IMR-90 (cell line): Measurements from ENCODE around the gene PTPRU. TPM values are rescaled to one million over a fixed set of nuclear protein-coding genes. Genes with fewer than 3 reads are reported as not detected.

Experiments used
- ATAC-seq: fragments of 200-7000 bp; cut with Tn5 transposase; 2 replicates; pipeline ENCODE4 v1.9.1; 2020; ENCODE audit warnings: low read depth, mild to moderate bottlenecking, moderate library complexity
- BruUV-seq: library from RNA; stranded (reverse); fragments of 400-500 nt; replicated peaks from 2 replicates; lab custom pipeline; 2021; lab: Mats Ljungman, UMichigan
- CTCF ChIA-PET: fragments of 300-600 bp; formaldehyde crosslinking; extraction: SDS; loops from one replicate; lab custom pipeline; 2021; ENCODE audit warnings: antibody characterized with exemption; lab: Yijun Ruan, JAX
- POLR2A ChIA-PET: fragments of 300-600 bp; sonication (Branson Sonifier 250); formaldehyde crosslinking; loops from one replicate; lab custom pipeline; 2022; ENCODE audit warnings: antibody characterized with exemption; ENCODE audit not compliant: unreplicated experiment; lab: Charles Lee
- DNase-seq: peaks from one replicate; pipeline ENCODE4 v3.0.0; 2013
- H2AFZ ChIP-seq: replicated peaks from 2 replicates; pipeline ENCODE3; 2013; ENCODE audit warnings: low read length, mild to moderate bottlenecking; ENCODE audit not compliant: poor library complexity
- H2AK5ac ChIP-seq: 2 replicates; pipeline ENCODE4 v1.6.1; 2013; ENCODE audit warnings: low read depth, low read length, inconsistent platforms
- H2AK9ac ChIP-seq: replicated peaks from 2 replicates; pipeline ENCODE3; 2013; ENCODE audit warnings: mild to moderate bottlenecking, low read depth, low read length, moderate library complexity; ENCODE audit not compliant: poor library complexity
- H2BK120ac ChIP-seq: 2 replicates; pipeline ENCODE4 v1.6.1; 2013; ENCODE audit warnings: low read depth, low read length, inconsistent platforms
- H2BK15ac ChIP-seq: 3 replicates; pipeline ENCODE4 v1.6.1; 2013; ENCODE audit warnings: low read depth, low read length, inconsistent platforms
- H2BK20ac ChIP-seq: 2 replicates; pipeline ENCODE4 v1.6.1; 2013; ENCODE audit warnings: low read depth, mild to moderate bottlenecking, inconsistent platforms, low read length, moderate library complexity
- H2BK5ac ChIP-seq: 2 replicates; pipeline ENCODE4 v1.6.1; 2013; ENCODE audit warnings: mild to moderate bottlenecking, low read depth, low read length, inconsistent platforms; ENCODE audit not compliant: poor library complexity, severe bottlenecking
- H3K14ac ChIP-seq: replicated peaks from 2 replicates; pipeline ENCODE4 v1.6.1; 2013; ENCODE audit warnings: low read depth, low read length, inconsistent platforms
- H3K18ac ChIP-seq: 2 replicates; pipeline ENCODE4 v1.6.1; 2013; ENCODE audit warnings: low read depth, low read length, control low read depth
- H3K23ac ChIP-seq: 2 replicates; pipeline ENCODE4 v1.6.1; 2013; ENCODE audit warnings: low read depth, low read length, inconsistent platforms
- H3K27ac ChIP-seq: 2 replicates; pipeline ENCODE4 v1.5.1; 2013; ENCODE audit warnings: mild to moderate bottlenecking, control low read depth, low read length; ENCODE audit not compliant: insufficient read depth
- H3K27me3 ChIP-seq: 2 replicates; pipeline ENCODE4 v1.6.1; 2013; ENCODE audit warnings: low read length; ENCODE audit not compliant: control insufficient read depth, insufficient read depth
- H3K36me3 ChIP-seq: 2 replicates; pipeline ENCODE4 v1.6.1; 2013; ENCODE audit warnings: low read length, mixed read lengths; ENCODE audit not compliant: control insufficient read depth, insufficient read depth
- H3K4ac ChIP-seq: 2 replicates; pipeline ENCODE4 v1.6.1; 2013; ENCODE audit warnings: low read depth, low read length, inconsistent platforms
- H3K4me1 ChIP-seq: 2 replicates; pipeline ENCODE4 v1.6.1; 2013; ENCODE audit warnings: low read length, mixed read lengths; ENCODE audit not compliant: control insufficient read depth, insufficient read depth
- H3K4me2 ChIP-seq: 2 replicates; pipeline ENCODE4 v1.6.1; 2013; ENCODE audit warnings: low read depth, mild to moderate bottlenecking, control low read depth, low read length, moderate library complexity
- H3K4me3 ChIP-seq: 2 replicates; pipeline ENCODE4 v1.5.1; 2013; ENCODE audit warnings: low read depth, mild to moderate bottlenecking, control low read depth, low read length, moderate library complexity; ENCODE audit not compliant: insufficient read depth
- H3K56ac ChIP-seq: 2 replicates; pipeline ENCODE4 v1.6.1; 2013; ENCODE audit warnings: low read length, inconsistent platforms; ENCODE audit not compliant: insufficient read depth; ENCODE audit errors: extremely low read depth
- H3K79me1 ChIP-seq, 2 experiments: 2 replicates each; pipeline ENCODE4 v1.6.1; 2013; ENCODE audit warnings: low read length in 2 of 2, inconsistent platforms in 1 of 2, low read depth in 1 of 2
- H3K9ac ChIP-seq: 2 replicates; pipeline ENCODE4 v1.6.1; 2013; ENCODE audit warnings: low read depth, low read length, control low read depth
- H3K9me1 ChIP-seq: 2 replicates; pipeline ENCODE4 v1.6.1; 2013; ENCODE audit warnings: low read length, inconsistent platforms; ENCODE audit not compliant: insufficient read depth
- H3K9me3 ChIP-seq: 2 replicates; pipeline ENCODE4 v1.6.1; 2013; ENCODE audit warnings: low read length; ENCODE audit not compliant: control insufficient read depth, insufficient read depth
- H4K20me1 ChIP-seq: 2 replicates; pipeline ENCODE4 v1.6.1; 2013; ENCODE audit warnings: low read length, inconsistent platforms; ENCODE audit not compliant: insufficient read depth
- H4K5ac ChIP-seq: 2 replicates; pipeline ENCODE4 v1.6.1; 2013; ENCODE audit warnings: mild to moderate bottlenecking, low read depth, low read length, control low read depth
- H4K8ac ChIP-seq, 2 experiments: 2 replicates each; pipeline ENCODE4 v1.6.1; 2013; ENCODE audit warnings: low read depth in 2 of 2, low read length in 2 of 2, control low read depth in 1 of 2, inconsistent platforms in 1 of 2
- H4K91ac ChIP-seq: 2 replicates; pipeline ENCODE4 v1.6.1; 2013; ENCODE audit warnings: low read depth, low read length, inconsistent platforms; ENCODE audit not compliant: insufficient read depth
- CEBPB ChIP-seq: IDR thresholded peaks from 2 replicates; pipeline ENCODE4 v1.6.1; 2012; ENCODE audit warnings: low read depth, low read length, improper control_type of control experiment
- CHD1 ChIP-seq: IDR thresholded peaks from 2 replicates; pipeline ENCODE4 v1.6.1; 2012; ENCODE audit warnings: low read depth, low read length, improper control_type of control experiment
- MXI1 ChIP-seq: IDR thresholded peaks from 2 replicates; pipeline ENCODE4 v1.6.1; 2012; ENCODE audit warnings: low read depth, mild to moderate bottlenecking, low read length, moderate library complexity, borderline replicate concordance
- NFE2L2 ChIP-seq: fragments of 150-350 bp; IDR thresholded peaks from 2 replicates; pipeline ENCODE4 v1.6.1; 2016; ENCODE audit warnings: low read depth, mild to moderate bottlenecking, low read length
- RFX5 ChIP-seq: IDR thresholded peaks from 2 replicates; pipeline ENCODE4 v1.8.0; 2012; ENCODE audit warnings: low read depth, mild to moderate bottlenecking, low read length, moderate library complexity
- SMC3 ChIP-seq: fragments of 150-350 bp; IDR thresholded peaks from 2 replicates; pipeline ENCODE4 v1.6.1; 2016; ENCODE audit warnings: low read depth, mild to moderate bottlenecking, antibody characterized with exemption, low read length, moderate library complexity
- WGBS, 2 experiments: methylation state at CpG; one replicate each; pipeline versions ENCODE4 v1.1.5 to v1.1.7; 2013; ENCODE audit warnings: missing lambda C conversion rate in 2 of 2; ENCODE audit not compliant: insufficient read length in 1 of 2; ENCODE audit errors: extremely low coverage in 2 of 2; 5-methylcytosine and 5-hydroxymethylcytosine counted together
- dilution Hi-C: fragments of 300-500 bp; cut with HindIII; formaldehyde crosslinking; loops from one replicate; pipeline ENCODE4 v1.14.3; 2018; ENCODE audit warnings: low sequenced_read_pairs; ENCODE audit not compliant: unreplicated experiment
- in situ Hi-C: fragments of 300-500 bp; cut with MboI; formaldehyde crosslinking; loops from 3 replicates; pipeline ENCODE4 v1.14.3; 2019; ENCODE audit warnings: low sequenced_read_pairs, inconsistent platforms, mixed read lengths
- intact Hi-C: fragments of 100-400 bp; cut with micrococcal nuclease; formaldehyde crosslinking; loops from 2 replicates; pipeline ENCODE4 v1.10.0; 2022
- polyA plus RNA-seq, 3 experiments: library from polyadenylated mRNA; depleted of rRNA; stranded (reverse); fragments of >200 nt; gene quantifications; 2 replicates each; pipeline ENCODE4 v1.2.3, GENCODE V29; 2012; ENCODE audit warnings: low replicate concordance in 1 of 3
- total RNA-seq: library from RNA; depleted of rRNA; stranded (reverse); fragments of >200 nt; gene quantifications from 2 replicates; pipeline ENCODE4 v1.2.3, GENCODE V29; 2012
- TF ChIP-seq, protein P1 (sequence below): fragments of 150-350 bp; IDR thresholded peaks from 2 replicates; pipeline ENCODE4 v1.6.1; 2017; ENCODE audit warnings: mild to moderate bottlenecking, antibody characterized with exemption, low read length, low read depth

Gene PTPRU
- total and polyA plus RNA-seq, 2 of the 4 experiments (the other 2 are of a cell fraction), result 7.0 to 10.7 TPM

DNA sequence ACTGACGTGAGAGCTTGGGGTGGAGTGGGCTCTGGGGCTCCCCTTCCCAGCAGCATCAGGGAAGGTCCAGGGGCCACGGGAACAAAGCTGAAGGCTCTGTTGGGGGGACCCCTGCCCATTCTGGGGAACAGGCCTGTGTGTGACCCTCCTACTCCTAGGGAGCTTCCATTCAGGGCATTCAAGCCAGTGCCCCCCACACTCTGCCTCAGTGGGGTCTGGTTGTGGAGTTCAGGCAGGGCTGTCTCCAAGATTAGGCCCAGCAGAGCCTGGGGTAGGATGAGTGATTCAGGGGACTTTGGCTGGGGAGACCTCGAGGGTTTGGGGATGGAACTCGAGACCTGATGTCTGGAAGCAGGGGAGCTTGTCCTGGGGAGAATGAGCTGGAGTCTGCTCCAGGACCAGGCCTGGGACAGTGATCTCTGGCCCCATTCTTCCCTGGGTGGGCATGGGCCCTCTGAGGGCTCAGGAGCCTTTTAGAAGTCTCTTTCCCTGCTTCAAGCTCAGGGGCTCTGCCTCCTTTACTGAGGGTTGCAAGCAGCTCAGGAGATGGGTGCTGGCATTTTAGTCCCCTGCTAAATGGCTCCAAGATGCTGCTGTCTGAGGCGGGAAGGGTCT, 81.7 kb downstream of the PTPRU start (continued):
- TF ChIP-seq NFE2L2 (no peak), MXI1 (no peak)

DNA sequence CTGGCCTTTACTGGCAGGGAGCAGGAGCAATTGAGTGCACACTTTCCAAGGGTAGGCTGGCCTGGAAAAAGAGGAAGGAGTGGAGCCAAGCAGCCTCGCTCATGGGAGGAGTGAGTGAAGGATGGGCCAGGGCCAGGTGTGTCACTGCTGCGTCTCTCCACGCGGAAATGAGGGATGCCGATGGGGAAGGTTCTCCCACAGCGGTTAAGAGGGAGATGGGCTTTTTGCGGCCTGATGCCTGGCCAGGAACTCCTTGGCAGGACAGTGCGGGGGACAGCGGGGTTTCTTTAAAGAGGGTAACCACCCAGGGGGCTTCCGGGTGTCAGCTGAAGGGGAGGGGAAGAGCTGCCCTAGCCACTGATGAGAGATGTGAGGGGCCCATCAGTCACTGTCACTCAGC, 82.4 kb downstream of the PTPRU start:
- dilution Hi-C loops, result no loop called here

More for the DNA sequence above, 82.4 kb downstream of the PTPRU start:
- Histone ChIP-seq H3K4me3 (no peak overlapping the region), H3K9me3 (no peaks in the 10 kb centered on the region), H2BK20ac (no peak overlapping the region), H4K91ac (no peak overlapping the region), H3K36me3 (peaks cover 9% of the 10 kb centered on the region; the same call in 1 of the 2 replicates), H2AFZ (no peak overlapping the region), H2AK5ac (no peak overlapping the region), H3K56ac (no peak overlapping the region), H2BK5ac (no peak overlapping the region), H2BK15ac (no peak overlapping the region), H3K9me1 (no peaks in the 10 kb centered on the region), H3K4me2 (no peak overlapping the region), H4K8ac (no peak overlapping the region), H3K9ac (no peak overlapping the region), H3K4ac (no peak overlapping the region), H2BK120ac (no peak overlapping the region), H3K14ac (no peak overlapping the region), H3K23ac (no peak overlapping the region), H3K4me1 (no peaks in the 10 kb centered on the region), H4K5ac (no peak overlapping the region), H3K27ac (no peak overlapping the region), H4K20me1 (no peaks in the 10 kb centered on the region), H3K27me3 (no peaks in the 10 kb centered on the region), H3K18ac (no peak overlapping the region), H2AK9ac (no peak overlapping the region), H3K79me1 (no peaks in the 10 kb centered on the region)
- BruUV-seq, result no TSS peak
- no peak for TF ChIP-seq NFE2L2
- no peak for TF ChIP-seq SMC3
- TF ChIP-seq, protein P1, sequence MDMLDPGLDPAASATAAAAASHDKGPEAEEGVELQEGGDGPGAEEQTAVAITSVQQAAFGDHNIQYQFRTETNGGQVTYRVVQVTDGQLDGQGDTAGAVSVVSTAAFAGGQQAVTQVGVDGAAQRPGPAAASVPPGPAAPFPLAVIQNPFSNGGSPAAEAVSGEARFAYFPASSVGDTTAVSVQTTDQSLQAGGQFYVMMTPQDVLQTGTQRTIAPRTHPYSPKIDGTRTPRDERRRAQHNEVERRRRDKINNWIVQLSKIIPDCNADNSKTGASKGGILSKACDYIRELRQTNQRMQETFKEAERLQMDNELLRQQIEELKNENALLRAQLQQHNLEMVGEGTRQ, result no peak
- TF ChIP-seq RFX5, result no peak
- TF ChIP-seq CHD1, result no peak
- TF ChIP-seq CEBPB, result no peak
- intact Hi-C loops (no loop called here), in situ Hi-C loops (no loop called here)
- 78% methylated on average over 5 of the region's 10 CpGs; no CpG with 5 or more reads in 1 of the 2 experiments for WGBS, 2 experiments
- ChIA-PET CTCF (no interaction called here), POLR2A (no interaction called here)
- no peak for ATAC-seq
- DNase-seq, result no peak
